GM19023 (cell line): ENCODE measurements around the gene PRKCA.
A peak's percentile ranks its signal among the peaks of the same experiment; 100 is the strongest.

Source experiments
- ATAC-seq: cut with Tn5 transposase; IDR thresholded peaks from one replicate; pipeline ENCODE4 v1.9.1; 2021; ENCODE audit warnings: mild to moderate bottlenecking, moderate library complexity; ENCODE audit not compliant: unreplicated experiment

The PRKCA gene

DNA sequence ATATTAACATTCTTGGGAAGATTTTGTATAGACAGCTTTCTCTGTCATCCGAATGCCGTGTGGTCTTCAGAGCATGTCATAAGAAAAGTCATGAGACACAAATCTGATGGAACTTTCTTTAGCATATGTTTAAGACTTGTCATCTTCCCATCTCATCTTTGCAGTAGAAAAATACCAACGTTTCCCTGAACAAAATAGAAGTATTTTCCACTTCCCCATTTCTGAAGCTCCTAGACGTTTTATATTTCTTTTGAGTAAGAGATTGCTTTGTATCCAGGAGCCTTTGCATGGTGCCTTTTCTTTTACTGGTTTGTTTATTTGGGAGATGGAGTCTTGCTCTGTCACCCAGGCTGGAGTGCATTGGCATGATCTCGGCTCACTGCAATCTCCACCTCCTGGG, 235.1 kb downstream of the PRKCA start:
- no peak for ATAC-seq

DNA sequence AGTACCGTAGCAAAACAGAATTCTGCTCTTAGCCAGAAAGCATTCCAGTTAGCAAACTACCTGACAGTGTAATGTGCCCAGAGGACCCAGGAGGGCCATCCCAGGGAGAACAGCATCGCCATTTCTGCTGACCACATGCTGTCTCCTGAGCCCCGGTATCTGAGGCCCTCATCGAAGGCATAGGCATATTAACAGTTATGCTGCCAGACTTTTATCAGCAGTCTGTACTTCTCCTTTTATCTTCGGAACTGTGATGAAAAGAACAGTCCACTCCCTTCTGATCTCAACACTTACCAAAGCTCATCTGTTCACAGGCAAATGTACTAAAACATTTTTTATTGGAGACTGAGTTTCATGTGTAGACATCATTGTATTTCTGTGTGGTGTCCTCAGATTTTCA, 236.4 kb downstream of the PRKCA start:
- no peak for ATAC-seq

DNA sequence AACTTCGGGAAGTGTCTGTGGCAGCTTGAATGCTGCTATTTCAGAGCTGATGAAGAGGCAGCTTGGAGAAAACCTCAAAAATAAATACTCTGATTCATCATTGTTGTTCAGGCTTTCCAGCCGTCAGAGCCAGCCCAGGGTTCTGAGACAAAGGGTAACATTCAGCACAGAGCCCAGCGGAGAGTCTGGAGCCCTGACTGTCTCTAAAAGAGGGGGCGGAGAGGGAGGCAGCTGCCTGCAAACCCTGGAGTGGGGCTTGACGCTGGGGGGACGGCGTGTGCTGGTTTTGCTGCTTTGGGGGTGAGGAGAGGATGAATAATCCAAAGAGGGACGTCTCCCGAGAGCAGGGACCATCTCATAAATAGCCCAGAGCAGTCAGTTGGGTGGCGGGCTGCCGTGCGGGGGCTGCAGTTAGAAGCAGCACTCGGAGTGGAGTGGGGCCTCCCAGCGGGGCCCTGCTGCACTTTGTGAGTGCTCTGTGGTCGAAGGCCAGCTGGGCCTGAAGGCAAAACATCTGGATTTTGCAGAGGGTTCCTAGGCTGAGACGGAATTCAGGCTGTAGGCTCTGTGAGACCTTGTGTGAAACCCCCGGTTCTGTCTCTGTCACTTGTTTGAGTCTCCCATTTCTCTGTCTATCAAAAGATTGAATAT, 237.8 kb downstream of the PRKCA start:
- ATAC-seq = no peak

DNA sequence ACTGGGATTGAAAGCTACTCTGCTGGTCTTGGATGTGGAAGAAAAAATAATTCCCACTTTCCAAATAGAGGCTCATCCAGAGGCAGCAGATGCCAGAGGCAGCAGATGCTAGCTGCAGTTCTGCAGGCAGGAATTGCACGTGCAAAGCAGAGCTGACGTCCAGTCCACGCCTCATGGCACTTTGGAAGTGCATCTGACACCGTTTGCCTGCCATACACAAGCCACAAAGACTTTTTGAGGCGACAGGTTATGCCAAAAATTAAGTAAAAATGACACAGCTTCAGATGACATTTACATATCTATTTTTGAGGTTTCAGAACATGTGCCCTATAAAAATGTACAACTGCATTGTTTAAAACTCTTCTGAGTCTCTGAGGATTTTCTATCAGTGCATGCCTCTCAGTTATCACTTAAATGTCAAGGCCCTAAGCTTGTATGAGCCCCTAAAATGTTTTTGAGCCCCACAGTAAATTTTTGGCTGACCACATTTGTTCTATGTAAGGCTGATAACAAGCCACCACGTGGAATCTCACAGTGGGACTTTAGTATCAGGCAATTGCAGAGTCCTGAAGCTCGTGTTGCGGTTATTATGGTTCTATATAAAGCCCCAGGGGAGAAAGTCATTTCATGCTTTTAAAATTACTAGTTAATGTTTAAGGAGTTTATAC, 239.2 kb downstream of the PRKCA start:
- ATAC-seq = peak; percentile 74

DNA sequence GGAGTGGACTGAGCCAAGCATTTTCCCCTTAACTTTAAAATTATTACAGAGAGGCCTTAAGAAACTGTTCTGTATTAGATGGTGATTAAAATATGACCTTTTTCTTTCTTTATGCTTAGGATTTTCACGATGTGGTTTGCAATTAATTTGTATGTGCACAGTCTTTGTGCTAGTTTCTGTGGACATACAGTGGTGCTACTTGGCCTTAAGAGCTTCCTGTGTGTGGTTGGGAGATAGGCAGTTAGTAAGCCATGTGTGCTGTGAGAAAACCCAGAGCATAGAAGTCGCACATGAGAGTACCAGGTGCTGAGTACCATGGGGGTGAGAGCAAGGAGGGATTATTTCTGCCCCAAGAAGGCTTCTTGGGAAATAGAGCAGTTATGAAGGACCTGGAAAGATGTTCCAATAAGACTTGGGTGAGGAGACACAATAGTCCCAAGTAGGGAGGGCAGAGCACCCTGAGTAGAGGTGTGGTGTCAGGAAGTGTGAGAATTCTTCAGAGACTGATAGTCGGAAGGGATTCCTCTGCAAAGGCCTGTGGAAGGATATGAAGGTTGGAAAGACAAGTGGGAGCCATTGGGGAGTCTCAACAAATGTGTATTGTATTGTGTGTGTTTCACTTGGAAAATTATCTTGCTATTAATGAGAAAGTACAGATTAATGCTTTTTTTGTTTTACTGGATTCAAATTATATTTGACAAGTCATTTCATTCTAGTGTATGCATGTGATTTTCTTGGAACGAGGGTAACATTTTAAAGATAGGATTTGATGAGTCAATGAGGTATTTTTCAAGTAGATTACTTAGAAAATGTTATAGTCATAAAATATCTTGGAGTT, 239.9 kb downstream of the PRKCA start:
- peak; percentile 92 for ATAC-seq

DNA sequence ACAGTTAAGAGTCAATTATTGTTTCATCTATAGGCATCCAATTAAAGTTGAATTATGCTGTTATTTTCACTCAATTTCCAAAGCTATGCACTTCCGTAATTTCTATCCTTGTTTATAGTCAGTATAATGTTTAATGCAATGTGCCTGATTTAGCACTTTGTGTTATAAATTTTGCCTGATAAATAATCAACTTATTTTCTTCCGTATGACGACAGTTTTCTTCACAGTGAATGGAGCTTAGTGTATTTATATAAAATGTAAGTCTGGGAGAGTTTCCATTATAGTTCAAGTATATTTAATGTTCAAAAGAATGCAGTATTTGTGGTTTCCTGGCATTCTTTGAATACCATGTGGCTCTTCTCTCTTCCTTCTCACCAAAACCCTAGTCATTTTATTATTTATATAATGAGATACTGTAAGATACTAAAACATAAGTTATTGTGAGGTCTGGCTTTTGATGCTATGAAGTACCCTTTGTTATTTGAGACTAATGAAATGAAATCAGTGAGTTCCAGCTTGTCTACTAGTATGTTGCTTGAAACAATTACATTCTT, 240.6 kb downstream of the PRKCA start:
- ATAC-seq = no peak

DNA sequence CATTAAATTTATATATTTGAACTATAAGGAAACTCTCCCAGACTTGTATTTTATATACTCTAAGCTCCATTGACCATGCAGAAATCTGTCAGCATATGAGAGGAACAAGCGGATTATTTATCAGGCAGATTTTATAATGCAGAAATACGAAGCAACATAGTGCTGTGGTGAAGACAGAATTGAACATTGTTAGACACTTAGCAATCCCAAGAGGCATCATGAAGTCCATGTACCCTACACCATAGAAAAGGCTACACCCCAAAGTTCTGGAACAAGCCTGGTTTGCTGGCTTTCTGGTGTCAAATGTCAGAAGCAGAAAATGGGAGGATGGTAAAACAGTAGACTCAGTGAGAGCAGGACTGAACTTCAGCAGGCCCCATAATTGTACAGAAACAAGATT, 241.1 kb downstream of the PRKCA start:
- ATAC-seq = no peak

DNA sequence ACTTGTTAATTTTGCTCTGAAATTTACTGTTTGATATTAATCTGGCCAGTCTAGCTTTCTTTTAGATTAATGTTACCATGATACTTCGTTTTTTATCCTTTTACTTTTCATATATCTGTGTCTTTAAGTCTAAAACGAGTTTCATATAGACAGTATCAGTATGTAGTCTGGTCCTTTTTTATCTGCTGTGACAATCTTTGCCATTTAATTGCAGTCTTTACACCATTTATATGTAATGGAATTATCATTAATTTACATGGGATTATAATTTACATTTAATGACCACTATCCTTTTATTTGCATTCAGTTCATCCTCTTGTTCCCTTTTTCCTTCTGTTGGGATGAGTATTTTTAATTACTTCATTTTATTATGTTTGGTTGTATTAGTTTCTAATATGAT, 243.5 kb downstream of the PRKCA start:
- no peak for ATAC-seq

DNA sequence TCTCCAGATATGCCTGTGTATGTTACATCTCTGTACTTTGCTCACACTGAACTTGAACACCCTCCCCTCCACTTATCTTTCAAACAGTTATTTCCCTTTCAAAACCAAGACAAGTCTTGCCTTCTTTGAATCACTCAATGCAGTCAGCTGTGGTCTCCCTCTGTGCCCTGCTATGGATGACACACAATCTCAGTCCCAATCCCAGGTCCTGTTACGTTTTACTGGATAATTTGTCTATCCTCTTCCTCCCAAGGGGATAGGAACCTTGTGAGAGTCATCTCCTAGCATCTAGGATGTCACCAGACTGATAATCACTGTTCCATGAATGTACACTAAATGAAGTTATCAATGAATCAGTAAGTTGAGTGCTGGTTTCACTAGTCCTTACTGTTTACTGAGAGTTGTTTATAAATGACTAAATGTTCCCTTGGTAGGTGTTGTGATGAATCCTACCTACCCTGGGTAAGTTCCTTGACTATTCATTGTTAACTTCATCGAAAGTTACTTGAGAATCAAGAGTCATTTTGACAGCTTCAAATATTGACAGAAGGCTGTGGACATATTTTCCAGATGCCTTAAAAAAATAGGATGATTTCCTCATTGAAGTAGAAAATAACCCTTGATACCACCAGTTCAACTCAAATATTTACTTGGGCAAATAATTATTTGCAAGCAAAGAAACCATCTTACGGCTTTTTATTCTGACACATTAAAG, 244.9 kb downstream of the PRKCA start:
- ATAC-seq = no peak

DNA sequence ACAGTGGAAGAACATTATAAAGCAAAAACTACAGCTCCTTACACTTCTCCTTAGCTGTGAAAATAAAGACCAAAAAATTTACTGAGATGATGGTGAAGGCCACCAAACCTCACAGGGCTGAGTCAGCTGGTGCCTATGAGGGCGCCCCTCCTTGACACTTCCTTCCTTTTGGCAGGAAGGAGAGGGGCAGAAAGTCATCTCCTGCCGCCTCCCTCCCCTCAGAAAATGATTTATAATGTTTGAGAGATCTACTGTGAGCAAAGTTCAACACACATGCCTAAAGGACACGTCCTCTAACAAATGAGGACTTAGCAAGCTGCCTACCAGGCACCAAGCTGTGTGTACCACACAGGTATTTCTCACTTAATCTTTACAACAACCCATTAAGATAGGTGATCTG, 245.7 kb downstream of the PRKCA start:
- no peak for ATAC-seq

DNA sequence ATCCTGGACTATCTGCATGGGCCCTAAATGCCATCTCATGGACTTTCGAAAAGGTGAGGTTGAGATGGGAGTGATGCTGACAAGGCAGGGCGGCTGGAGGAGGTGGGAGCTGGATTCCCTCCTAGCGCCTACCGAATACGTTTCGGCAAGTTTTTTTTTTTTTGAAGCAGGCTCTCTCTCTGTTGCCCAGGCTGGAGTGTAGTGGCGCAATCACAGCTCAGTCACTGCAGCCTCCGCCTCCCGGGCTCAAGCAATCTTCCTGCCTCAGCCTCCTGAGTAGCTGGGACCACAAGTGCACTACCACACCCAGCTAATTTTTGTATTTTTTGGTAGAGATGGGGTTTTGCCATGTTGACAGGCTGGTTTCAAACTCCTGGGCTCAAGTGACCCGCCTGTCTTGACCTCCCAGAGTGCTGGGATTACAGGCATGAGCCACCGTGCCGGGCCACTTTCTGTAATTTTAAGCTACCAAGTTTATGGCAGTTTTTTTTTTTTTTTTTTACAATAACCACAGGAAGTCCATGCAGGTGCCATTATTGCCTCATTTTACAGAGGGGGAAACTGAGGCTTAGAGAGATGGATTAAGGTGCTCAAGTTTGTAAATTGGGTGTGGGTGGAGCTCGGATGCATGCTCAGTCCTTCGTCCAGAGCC, 246.4 kb downstream of the PRKCA start:
- no peak for ATAC-seq

DNA sequence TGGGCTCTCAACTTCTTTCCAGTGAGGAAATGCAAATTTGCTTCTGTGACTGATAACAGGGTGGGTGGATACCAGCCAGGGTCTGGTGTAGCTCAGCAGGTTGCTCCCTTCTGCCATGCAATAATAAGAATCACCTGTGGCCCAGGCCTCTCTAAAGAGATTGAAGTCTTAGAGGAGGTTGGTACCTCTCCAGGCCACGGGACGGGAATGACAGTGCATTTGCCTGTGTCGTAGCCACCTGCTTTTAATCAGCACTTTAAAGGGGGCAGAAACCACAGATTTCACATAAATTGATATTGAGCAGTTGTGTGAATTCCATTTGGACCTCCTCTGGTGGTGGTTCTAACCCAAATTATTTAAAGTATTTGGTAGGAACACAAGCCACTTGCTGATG, 246.9 kb downstream of the PRKCA start:
- ATAC-seq = no peak

DNA sequence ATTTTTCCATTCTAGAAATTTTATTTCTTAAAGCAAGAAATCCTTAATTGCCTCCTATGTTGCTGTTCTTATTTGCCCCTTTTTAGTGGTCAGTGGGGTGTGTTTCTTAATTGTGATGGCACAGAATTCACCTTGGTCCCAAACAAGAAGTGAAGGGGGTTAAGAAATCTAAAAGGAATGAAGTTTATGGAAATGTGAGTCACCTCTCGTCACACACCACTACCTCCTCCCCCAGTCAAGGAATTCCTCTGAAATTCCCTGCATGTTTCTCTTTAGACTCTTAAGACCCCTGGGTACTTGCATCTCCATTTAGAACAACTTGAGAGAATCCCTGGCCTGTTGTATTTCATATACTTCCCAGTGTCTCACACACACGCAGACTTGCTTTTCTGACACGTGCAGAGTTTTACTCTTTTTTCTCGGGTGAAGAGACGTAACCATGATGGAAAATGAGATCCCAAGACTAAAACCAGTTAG, 247.4 kb downstream of the PRKCA start:
- ATAC-seq = no peak

DNA sequence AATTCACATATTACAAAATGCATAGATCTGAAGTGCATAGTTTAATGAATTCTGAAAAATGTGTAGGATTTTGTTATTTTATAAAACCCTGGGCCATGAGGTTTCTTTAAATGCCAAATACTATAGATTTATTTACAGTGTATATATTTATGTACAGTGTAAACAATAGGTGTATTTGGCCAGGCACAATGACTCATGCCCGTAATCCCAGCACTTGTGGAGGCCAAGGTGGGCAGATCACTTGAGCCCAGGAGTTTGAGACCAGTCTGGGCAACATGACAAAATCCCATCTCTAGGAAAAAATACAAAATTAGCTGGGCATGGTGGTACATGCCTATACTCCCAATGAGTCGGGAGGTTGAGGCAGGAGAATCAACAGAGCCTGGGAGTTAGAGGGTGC, 249.4 kb downstream of the PRKCA start:
- no peak for ATAC-seq

DNA sequence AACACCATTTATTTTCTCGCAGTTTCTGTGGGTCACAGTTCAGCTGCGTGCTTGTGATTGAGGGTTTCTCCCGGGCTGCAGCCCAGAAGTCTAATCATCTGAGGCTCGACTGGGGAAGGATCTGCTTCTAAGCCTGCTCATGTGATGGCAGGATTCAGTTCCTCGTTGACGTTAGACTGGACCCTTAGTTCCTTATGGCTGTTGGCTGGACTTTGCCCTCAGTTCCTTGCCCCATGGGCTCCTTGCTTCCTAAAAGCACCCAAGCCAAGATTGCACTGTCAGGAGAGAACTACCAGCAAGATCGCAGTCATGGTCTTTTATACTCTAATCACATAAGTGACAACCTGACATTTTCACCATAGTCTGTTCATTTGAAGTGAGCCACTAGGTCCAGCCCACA, 250.0 kb downstream of the PRKCA start:
- ATAC-seq = no peak

DNA sequence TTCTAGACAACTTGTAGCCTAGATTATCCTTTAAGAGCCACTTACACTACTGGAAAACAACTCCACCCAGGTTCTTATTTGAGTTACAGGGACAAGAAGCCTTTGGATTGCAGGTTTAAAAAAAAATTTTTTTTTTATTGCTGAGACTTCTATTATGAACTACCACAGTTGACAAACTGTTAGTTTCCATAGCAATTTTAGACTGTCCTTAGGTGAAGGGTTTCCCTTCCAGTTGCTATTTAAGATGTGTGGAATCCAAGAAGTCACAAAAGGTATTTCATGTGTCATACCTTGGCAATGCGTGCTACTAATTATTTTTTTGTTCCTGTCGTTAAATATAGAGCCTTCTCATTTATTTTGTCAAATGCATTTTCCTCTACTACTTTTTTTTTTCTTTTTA, 253.2 kb downstream of the PRKCA start:
- no peak for ATAC-seq

DNA sequence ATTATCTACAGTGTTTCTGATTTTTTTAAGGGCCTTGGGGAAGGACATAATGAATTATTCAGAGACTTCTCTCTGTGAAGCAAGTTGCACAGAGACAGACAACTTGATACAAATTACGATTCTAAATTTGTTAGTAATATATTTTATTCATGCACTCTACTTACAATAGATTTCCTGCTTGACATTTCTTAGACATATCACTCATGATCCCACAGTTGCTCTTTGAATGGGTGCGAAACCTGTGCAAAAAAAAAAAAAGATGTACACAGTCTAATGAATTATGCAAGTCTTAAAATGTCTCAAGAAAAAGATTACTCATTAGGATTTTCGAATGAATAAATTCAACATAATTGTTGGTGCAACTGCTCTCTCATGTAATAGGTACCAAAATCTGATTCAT, 254.8 kb downstream of the PRKCA start:
- no peak for ATAC-seq

DNA sequence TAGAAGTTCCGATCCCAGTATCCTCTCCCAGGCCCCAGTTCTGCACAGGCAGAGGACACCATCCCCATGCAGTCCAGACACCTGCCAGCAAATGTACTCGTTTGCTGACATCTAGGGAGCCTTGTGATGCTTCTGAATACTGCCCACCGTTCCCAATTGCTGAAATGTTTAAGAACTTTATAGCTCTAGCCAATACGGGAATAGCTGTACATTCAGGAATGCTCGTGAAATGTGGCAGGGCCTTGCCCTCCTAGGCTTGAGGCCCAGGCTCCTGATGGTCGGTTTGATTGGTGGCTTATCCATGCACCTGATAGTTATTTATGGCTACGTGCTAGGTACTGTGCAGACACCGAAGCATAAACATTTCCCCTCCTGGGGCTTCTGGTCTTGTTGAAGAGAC, 255.5 kb downstream of the PRKCA start:
- ATAC-seq = no peak

DNA sequence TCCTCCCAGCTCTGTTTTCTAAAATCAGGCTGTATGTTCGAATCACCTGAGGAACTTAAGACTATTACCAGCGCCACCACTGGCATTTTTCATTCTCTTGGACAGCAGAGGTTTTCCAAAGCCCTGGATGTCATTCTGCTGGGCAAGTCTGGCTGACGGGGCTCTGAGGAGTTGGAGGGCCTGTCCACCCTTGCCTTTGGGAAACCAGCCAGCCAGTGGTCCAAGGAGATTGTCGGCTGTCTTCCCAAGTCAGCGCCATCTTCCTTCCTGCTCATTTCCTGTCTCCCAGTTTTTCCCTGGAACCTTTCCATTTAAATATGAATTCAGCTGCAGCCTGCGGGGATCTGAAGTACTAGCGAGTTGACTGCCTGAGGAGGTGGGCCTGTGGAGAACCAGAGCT, 258.3 kb downstream of the PRKCA start:
- ATAC-seq = no peak

DNA sequence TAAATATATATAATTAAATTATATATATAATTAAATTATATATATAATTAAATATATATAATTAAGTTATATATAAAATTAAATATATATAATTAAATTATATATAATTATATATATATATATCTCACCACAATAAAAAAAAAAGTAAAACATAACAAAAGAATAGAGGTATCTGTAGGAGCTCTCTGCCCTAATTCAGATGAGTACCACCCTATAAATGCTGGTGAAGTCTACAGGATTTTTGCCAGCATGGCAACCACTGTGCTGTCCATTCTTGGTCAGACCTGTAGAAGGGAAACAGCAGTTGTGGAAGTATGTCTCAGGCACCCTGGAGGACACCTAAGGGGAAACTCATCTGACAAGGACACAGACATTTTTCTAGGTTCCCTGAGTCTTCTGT, 259.7 kb downstream of the PRKCA start:
- no peak for ATAC-seq
